Thyroid gland (tissue), 4 donors: ENCODE results near the gene MOGAT2.

Source experiments
- POLR2A ChIP-seq, 2 donors: fragments of 450-650 bp; IDR thresholded peaks; one replicate each; pipeline ENCODE4 v1.6.1; 2017; ENCODE audit warnings: antibody characterized with exemption in 2 of 2, mild to moderate bottlenecking in 2 of 2, moderate library complexity in 1 of 2
- TF ChIP-seq, protein P1 (sequence below), 6 experiments: fragments of 200-600 bp in 3 of 6; fragments of 450-650 bp in 3 of 6; sonication (generic) in 3 of 6; IDR thresholded peaks; one replicate each; pipeline ENCODE4 v1.5.1; 2016 to 2019; ENCODE audit warnings: antibody characterized with exemption in 6 of 6, mild to moderate bottlenecking in 2 of 6, inconsistent platforms in 1 of 6, moderate library complexity in 1 of 6

DNA sequence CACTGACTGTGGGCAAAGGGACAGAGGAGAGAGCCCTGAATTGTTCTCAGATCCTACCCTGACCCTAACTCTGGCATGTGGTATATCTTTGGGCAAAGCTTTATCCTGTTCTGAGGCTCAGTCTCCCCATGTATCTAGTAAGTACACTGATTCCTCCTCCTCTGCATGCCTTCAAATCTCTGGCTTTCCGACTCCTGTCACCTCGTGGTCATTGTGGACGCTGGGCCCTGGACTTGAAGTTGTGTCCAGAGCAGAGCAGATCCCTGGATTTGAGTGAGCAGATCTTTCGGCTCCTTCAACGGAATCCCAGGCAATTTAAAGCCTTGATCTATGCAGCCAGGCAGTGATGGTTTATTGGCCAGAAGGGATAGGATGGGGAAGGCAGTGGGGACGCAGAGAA lies 3.0 kb downstream of the MOGAT2 start:
- TF ChIP-seq, protein P1, sequence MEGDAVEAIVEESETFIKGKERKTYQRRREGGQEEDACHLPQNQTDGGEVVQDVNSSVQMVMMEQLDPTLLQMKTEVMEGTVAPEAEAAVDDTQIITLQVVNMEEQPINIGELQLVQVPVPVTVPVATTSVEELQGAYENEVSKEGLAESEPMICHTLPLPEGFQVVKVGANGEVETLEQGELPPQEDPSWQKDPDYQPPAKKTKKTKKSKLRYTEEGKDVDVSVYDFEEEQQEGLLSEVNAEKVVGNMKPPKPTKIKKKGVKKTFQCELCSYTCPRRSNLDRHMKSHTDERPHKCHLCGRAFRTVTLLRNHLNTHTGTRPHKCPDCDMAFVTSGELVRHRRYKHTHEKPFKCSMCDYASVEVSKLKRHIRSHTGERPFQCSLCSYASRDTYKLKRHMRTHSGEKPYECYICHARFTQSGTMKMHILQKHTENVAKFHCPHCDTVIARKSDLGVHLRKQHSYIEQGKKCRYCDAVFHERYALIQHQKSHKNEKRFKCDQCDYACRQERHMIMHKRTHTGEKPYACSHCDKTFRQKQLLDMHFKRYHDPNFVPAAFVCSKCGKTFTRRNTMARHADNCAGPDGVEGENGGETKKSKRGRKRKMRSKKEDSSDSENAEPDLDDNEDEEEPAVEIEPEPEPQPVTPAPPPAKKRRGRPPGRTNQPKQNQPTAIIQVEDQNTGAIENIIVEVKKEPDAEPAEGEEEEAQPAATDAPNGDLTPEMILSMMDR (IDR thresholded peaks at IDR 0.05), result no peak
- no peak for TF ChIP-seq POLR2A (IDR thresholded peaks at IDR 0.05)
